Measurements from ENCODE around the gene RNF181. TPM values are rescaled to one million over a fixed set of nuclear protein-coding genes. Genes with fewer than 3 reads are reported as not detected.

The RNF181 gene
- polyA plus RNA-seq (2013, experiment 1 of 2), result 212 TPM
- 210 TPM for polyA plus RNA-seq (2013, experiment 2 of 2)

GRCh38 chr2:85595301-85596025, at the start of gene RNF181:
RNF181 (plus strand) TSS chr2:85595745; CDS start chr2:85595764, 19 bp downstream.
- Histone ChIP-seq H3K36me3 (ENCODE audit: control insufficient read depth, insufficient read depth, low read length) (peaks cover 8% of the 10 kb centered on the region), H4K5ac (ENCODE audit: low read length) (no peak within 1 kb of the TSS), H3K23ac (ENCODE audit: low read length) (no peak within 1 kb of the TSS), H2BK120ac (ENCODE audit: low read depth, low read length) (no peak within 1 kb of the TSS), H3K27ac (ENCODE audit: low read depth, low read length) (peak within 1 kb of the TSS; percentile 51), H3K56ac (ENCODE audit: low read length) (peak within 1 kb of the TSS; percentile 94), H3K4me3 (ENCODE audit: low read length) (peak within 1 kb of the TSS; percentile 85), H2BK15ac (replicated peaks; ENCODE audit: low read depth) (no peak within 1 kb of the TSS), H3K9ac (ENCODE audit: low read length) (peak within 1 kb of the TSS; percentile 90), H3K18ac (ENCODE audit: low read length) (peak within 1 kb of the TSS; percentile 76), H4K8ac (ENCODE audit: low read depth, low read length) (no peak within 1 kb of the TSS), H3K27me3 (ENCODE audit: insufficient read depth, low read length, poor library complexity) (no peaks in the 10 kb centered on the region), H3K79me2 (ENCODE audit: control insufficient read depth, insufficient read depth, low read length) (peaks cover 15% of the 10 kb centered on the region), H3K4me2 (ENCODE audit: low read length) (peak within 1 kb of the TSS; percentile 92), H3K4ac (ENCODE audit: low read depth, low read length) (peak within 1 kb of the TSS; percentile 58), H3K4me1 (ENCODE audit: control insufficient read depth, low read depth, low read length) (peaks cover 2% of the 10 kb centered on the region), H2AK5ac (ENCODE audit: low read length) (no peak within 1 kb of the TSS), H2BK5ac (ENCODE audit: low read length) (peak within 1 kb of the TSS; percentile 57), H3K79me1 (ENCODE audit: low read length) (peaks cover 18% of the 10 kb centered on the region)
- DNase-seq, result peak; percentile 99
- no CpG with 5 or more reads among the region's 47 CpGs for WGBS (ENCODE audit: extremely low coverage, insufficient coverage, low lambda C conversion rate)

- no CpG with 5 or more reads among the region's 5 CpGs for WGBS (ENCODE audit: extremely low coverage, insufficient coverage, low lambda C conversion rate)
- Histone ChIP-seq H3K4me3 (ENCODE audit: low read length) (no peak overlapping the region), H2BK120ac (ENCODE audit: low read depth, low read length) (no peak overlapping the region), H2BK5ac (ENCODE audit: low read length) (no peak overlapping the region), H3K9ac (ENCODE audit: low read length) (no peak overlapping the region), H3K27ac (ENCODE audit: low read depth, low read length) (no peak overlapping the region), H3K27me3 (ENCODE audit: insufficient read depth, low read length, poor library complexity) (no peaks in the 10 kb centered on the region), H2AK5ac (ENCODE audit: low read length) (no peak overlapping the region), H3K4ac (ENCODE audit: low read depth, low read length) (no peak overlapping the region), H4K8ac (ENCODE audit: low read depth, low read length) (no peak overlapping the region), H3K18ac (ENCODE audit: low read length) (no peak overlapping the region), H3K79me2 (ENCODE audit: control insufficient read depth, insufficient read depth, low read length) (peaks cover 17% of the 10 kb centered on the region), H3K79me1 (ENCODE audit: low read length) (peaks cover 6% of the 10 kb centered on the region), H3K36me3 (ENCODE audit: control insufficient read depth, insufficient read depth, low read length) (peaks cover 19% of the 10 kb centered on the region), H2BK15ac (replicated peaks; ENCODE audit: low read depth) (no peak overlapping the region), H4K5ac (ENCODE audit: low read length) (no peak overlapping the region), H3K23ac (ENCODE audit: low read length) (no peak overlapping the region), H3K4me1 (ENCODE audit: control insufficient read depth, low read depth, low read length) (no peaks in the 10 kb centered on the region), H3K56ac (ENCODE audit: low read length) (no peak overlapping the region), H3K4me2 (ENCODE audit: low read length) (no peak overlapping the region)
- DNase-seq, result peak; percentile 26
Observed at GRCh38 chr2:85545780-85546240, 49.7 kb upstream of the RNF181 start.

- Histone ChIP-seq H3K56ac (ENCODE audit: low read length) (no peak overlapping the region), H3K4ac (ENCODE audit: low read depth, low read length) (no peak overlapping the region), H3K27ac (ENCODE audit: low read depth, low read length) (no peak overlapping the region), H3K23ac (ENCODE audit: low read length) (no peak overlapping the region), H3K4me1 (ENCODE audit: control insufficient read depth, low read depth, low read length) (no peaks in the 10 kb centered on the region), H2BK15ac (replicated peaks; ENCODE audit: low read depth) (no peak overlapping the region), H3K27me3 (ENCODE audit: insufficient read depth, low read length, poor library complexity) (no peaks in the 10 kb centered on the region), H3K4me3 (ENCODE audit: low read length) (no peak overlapping the region), H4K8ac (ENCODE audit: low read depth, low read length) (no peak overlapping the region), H3K18ac (ENCODE audit: low read length) (no peak overlapping the region), H3K79me1 (ENCODE audit: low read length) (peaks cover 5% of the 10 kb centered on the region), H3K79me2 (ENCODE audit: control insufficient read depth, insufficient read depth, low read length) (peaks cover 3% of the 10 kb centered on the region), H3K36me3 (ENCODE audit: control insufficient read depth, insufficient read depth, low read length) (peaks cover 20% of the 10 kb centered on the region), H2BK120ac (ENCODE audit: low read depth, low read length) (no peak overlapping the region), H4K5ac (ENCODE audit: low read length) (no peak overlapping the region), H2AK5ac (ENCODE audit: low read length) (no peak overlapping the region), H3K4me2 (ENCODE audit: low read length) (no peak overlapping the region), H3K9ac (ENCODE audit: low read length) (no peak overlapping the region), H2BK5ac (ENCODE audit: low read length) (no peak overlapping the region)
- DNase-seq, result no peak
- WGBS (ENCODE audit: extremely low coverage, insufficient coverage, low lambda C conversion rate), result no CpG with 5 or more reads among the region's 1 CpG
Observed at GRCh38 chr2:85547089-85547858, 48.3 kb upstream of the RNF181 start.

GRCh38 chr2:85547859-85548607, 47.5 kb upstream of the RNF181 start:
- no peak for DNase-seq
- Histone ChIP-seq H3K4me1 (ENCODE audit: control insufficient read depth, low read depth, low read length) (no peaks in the 10 kb centered on the region), H3K9ac (ENCODE audit: low read length) (no peak overlapping the region), H2BK120ac (ENCODE audit: low read depth, low read length) (no peak overlapping the region), H3K79me1 (ENCODE audit: low read length) (peaks cover 2% of the 10 kb centered on the region), H3K27me3 (ENCODE audit: insufficient read depth, low read length, poor library complexity) (no peaks in the 10 kb centered on the region), H3K4me3 (ENCODE audit: low read length) (no peak overlapping the region), H4K5ac (ENCODE audit: low read length) (no peak overlapping the region), H3K56ac (ENCODE audit: low read length) (no peak overlapping the region), H3K36me3 (ENCODE audit: control insufficient read depth, insufficient read depth, low read length) (peaks cover 19% of the 10 kb centered on the region), H2BK5ac (ENCODE audit: low read length) (no peak overlapping the region), H3K4me2 (ENCODE audit: low read length) (no peak overlapping the region), H3K18ac (ENCODE audit: low read length) (no peak overlapping the region), H4K8ac (ENCODE audit: low read depth, low read length) (no peak overlapping the region), H3K4ac (ENCODE audit: low read depth, low read length) (no peak overlapping the region), H3K23ac (ENCODE audit: low read length) (no peak overlapping the region), H3K27ac (ENCODE audit: low read depth, low read length) (no peak overlapping the region), H3K79me2 (ENCODE audit: control insufficient read depth, insufficient read depth, low read length) (no peaks in the 10 kb centered on the region), H2AK5ac (ENCODE audit: low read length) (no peak overlapping the region), H2BK15ac (replicated peaks; ENCODE audit: low read depth) (no peak overlapping the region)
- no CpG with 5 or more reads among the region's 6 CpGs for WGBS (ENCODE audit: extremely low coverage, insufficient coverage, low lambda C conversion rate)

- Histone ChIP-seq H3K4ac (ENCODE audit: low read depth, low read length) (no peak overlapping the region), H3K23ac (ENCODE audit: low read length) (no peak overlapping the region), H3K4me3 (ENCODE audit: low read length) (no peak overlapping the region), H2BK120ac (ENCODE audit: low read depth, low read length) (no peak overlapping the region), H3K79me2 (ENCODE audit: control insufficient read depth, insufficient read depth, low read length) (no peaks in the 10 kb centered on the region), H3K18ac (ENCODE audit: low read length) (no peak overlapping the region), H3K4me2 (ENCODE audit: low read length) (no peak overlapping the region), H2AK5ac (ENCODE audit: low read length) (no peak overlapping the region), H3K79me1 (ENCODE audit: low read length) (peaks cover 2% of the 10 kb centered on the region), H3K27ac (ENCODE audit: low read depth, low read length) (no peak overlapping the region), H4K8ac (ENCODE audit: low read depth, low read length) (no peak overlapping the region), H3K36me3 (ENCODE audit: control insufficient read depth, insufficient read depth, low read length) (peaks cover 21% of the 10 kb centered on the region), H3K56ac (ENCODE audit: low read length) (no peak overlapping the region), H3K9ac (ENCODE audit: low read length) (no peak overlapping the region), H3K27me3 (ENCODE audit: insufficient read depth, low read length, poor library complexity) (no peaks in the 10 kb centered on the region), H4K5ac (ENCODE audit: low read length) (no peak overlapping the region), H3K4me1 (ENCODE audit: control insufficient read depth, low read depth, low read length) (no peaks in the 10 kb centered on the region), H2BK15ac (replicated peaks; ENCODE audit: low read depth) (no peak overlapping the region), H2BK5ac (ENCODE audit: low read length) (no peak overlapping the region)
- no CpG with 5 or more reads among the region's 2 CpGs for WGBS (ENCODE audit: extremely low coverage, insufficient coverage, low lambda C conversion rate)
- no peak for DNase-seq
Observed at GRCh38 chr2:85548608-85548900, 47.0 kb upstream of the RNF181 start.
